SU-DHL-6 (cell line): ENCODE data around the gene MAP7.

ENCODE experiments used
- H2AFZ ChIP-seq: fragments of 200-600 bp; sonication (generic); 2 replicates; pipeline ENCODE4 v1.6.1; 2014; ENCODE audit warnings: low read depth, mild to moderate bottlenecking, moderate library complexity, mixed read lengths, antibody characterized with exemption, low read length; ENCODE audit not compliant: severe bottlenecking
- H3F3A ChIP-seq: fragments of 200-600 bp; shearing (Covaris generic); 2 replicates; pipeline ENCODE4 v1.6.0; 2016; ENCODE audit warnings: antibody characterized with exemption, mild to moderate bottlenecking; ENCODE audit not compliant: insufficient read depth
- H3K27ac ChIP-seq: fragments of 200-600 bp; sonication (generic); 2 replicates; pipeline ENCODE4 v1.5.1; 2016; ENCODE audit warnings: low read depth, mild to moderate bottlenecking, low read length, moderate library complexity, mixed read lengths
- H3K27me3 ChIP-seq: fragments of 200-600 bp; sonication (generic), shearing (Covaris generic); 2 replicates; pipeline ENCODE4 v1.6.0; 2014; ENCODE audit warnings: mild to moderate bottlenecking, low read length
- H3K36me3 ChIP-seq: fragments of 200-600 bp; sonication (generic); 2 replicates; pipeline ENCODE4 v1.6.1; 2014; ENCODE audit warnings: mild to moderate bottlenecking, low read length, mixed read lengths
- H3K4me2 ChIP-seq: fragments of 300-600, 200-600 bp; shearing (Covaris generic), sonication (generic); 2 replicates; pipeline ENCODE4 v1.6.0; 2014; ENCODE audit warnings: low read length, low read depth, mild to moderate bottlenecking; ENCODE audit not compliant: poor library complexity, severe bottlenecking
- H3K4me3 ChIP-seq: fragments of 200-600 bp; sonication (generic); 2 replicates; pipeline ENCODE4 v1.5.1; 2014; ENCODE audit warnings: antibody characterized with exemption, low read length, mild to moderate bottlenecking, mixed read lengths; ENCODE audit not compliant: insufficient read depth, poor library complexity, severe bottlenecking
- H3K79me2 ChIP-seq: fragments of 200-600 bp; sonication (generic); 2 replicates; pipeline ENCODE4 v1.6.1; 2014; ENCODE audit warnings: mild to moderate bottlenecking, low read length, moderate library complexity; ENCODE audit not compliant: insufficient read depth
- H3K9ac ChIP-seq: fragments of 200-600 bp; sonication (generic); 2 replicates; pipeline ENCODE4 v1.7.0; 2014; ENCODE audit warnings: mild to moderate bottlenecking, low read length
- H3K9me2 ChIP-seq: fragments of 200-600 bp; sonication (generic); replicated peaks from 2 replicates; pipeline ENCODE4 v1.6.1; 2014; ENCODE audit warnings: low read length; ENCODE audit not compliant: insufficient read depth
- H3K9me3 ChIP-seq: fragments of 200-600 bp; sonication (generic); 2 replicates; pipeline ENCODE4 v1.6.1; 2014; ENCODE audit warnings: low read length, mixed read lengths; ENCODE audit not compliant: insufficient read depth
- H4K20me1 ChIP-seq: fragments of 200-600 bp; sonication (generic); 2 replicates; pipeline ENCODE4 v1.6.1; 2014; ENCODE audit warnings: low read depth, mild to moderate bottlenecking, antibody characterized with exemption, low read length, moderate library complexity, mixed read lengths
- EZH2phosphoT487 ChIP-seq: fragments of 200-600 bp; sonication (generic), shearing (Covaris generic); conservative IDR thresholded peaks from 2 replicates; pipeline ENCODE4 v1.6.1; 2018; ENCODE audit warnings: mild to moderate bottlenecking, antibody characterized with exemption, low read length, moderate library complexity, mixed read lengths
- TF ChIP-seq, protein P1 (sequence below): fragments of 200-600 bp; sonication (generic); IDR thresholded peaks from one replicate; pipeline ENCODE4 v1.5.1; 2017; ENCODE audit warnings: antibody characterized with exemption, mild to moderate bottlenecking, low read length, moderate library complexity; ENCODE audit not compliant: insufficient read depth, poor library complexity, severe bottlenecking

Gene MAP7

DNA sequence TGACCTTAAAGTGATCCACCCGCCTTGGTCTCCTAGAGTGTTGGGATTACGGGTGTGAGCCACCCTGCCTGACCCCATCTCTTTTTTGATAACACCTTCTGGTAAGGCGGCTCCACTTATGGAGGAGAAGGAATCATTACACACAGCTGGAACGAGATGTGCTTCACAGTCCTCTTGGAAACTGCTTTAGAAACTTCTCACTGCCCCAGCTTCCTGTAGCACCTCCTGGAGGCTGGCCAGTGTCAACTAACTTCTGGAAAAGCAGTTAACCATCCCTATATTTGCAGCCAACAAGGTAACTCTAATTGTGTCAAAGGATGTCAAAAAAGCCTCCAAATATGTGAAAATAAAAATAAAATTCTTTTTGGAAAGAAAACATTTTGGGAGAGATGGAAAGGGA, 211.7 kb downstream of the MAP7 start:
- no peak overlapping the region for H3K27ac ChIP-seq
- H3F3A ChIP-seq = no peaks in the 10 kb centered on the region
- no peaks in the 10 kb centered on the region for H3K27me3 ChIP-seq
- H4K20me1 ChIP-seq = no peaks in the 10 kb centered on the region
- no peaks in the 10 kb centered on the region for H3K9me3 ChIP-seq
- no peaks in the 10 kb centered on the region for H3K9me2 ChIP-seq
- no peak overlapping the region for H2AFZ ChIP-seq
- H3K79me2 ChIP-seq = no peaks in the 10 kb centered on the region
- no peak overlapping the region for H3K4me3 ChIP-seq
- no peak for TF ChIP-seq EZH2phosphoT487
- TF ChIP-seq, protein P1, sequence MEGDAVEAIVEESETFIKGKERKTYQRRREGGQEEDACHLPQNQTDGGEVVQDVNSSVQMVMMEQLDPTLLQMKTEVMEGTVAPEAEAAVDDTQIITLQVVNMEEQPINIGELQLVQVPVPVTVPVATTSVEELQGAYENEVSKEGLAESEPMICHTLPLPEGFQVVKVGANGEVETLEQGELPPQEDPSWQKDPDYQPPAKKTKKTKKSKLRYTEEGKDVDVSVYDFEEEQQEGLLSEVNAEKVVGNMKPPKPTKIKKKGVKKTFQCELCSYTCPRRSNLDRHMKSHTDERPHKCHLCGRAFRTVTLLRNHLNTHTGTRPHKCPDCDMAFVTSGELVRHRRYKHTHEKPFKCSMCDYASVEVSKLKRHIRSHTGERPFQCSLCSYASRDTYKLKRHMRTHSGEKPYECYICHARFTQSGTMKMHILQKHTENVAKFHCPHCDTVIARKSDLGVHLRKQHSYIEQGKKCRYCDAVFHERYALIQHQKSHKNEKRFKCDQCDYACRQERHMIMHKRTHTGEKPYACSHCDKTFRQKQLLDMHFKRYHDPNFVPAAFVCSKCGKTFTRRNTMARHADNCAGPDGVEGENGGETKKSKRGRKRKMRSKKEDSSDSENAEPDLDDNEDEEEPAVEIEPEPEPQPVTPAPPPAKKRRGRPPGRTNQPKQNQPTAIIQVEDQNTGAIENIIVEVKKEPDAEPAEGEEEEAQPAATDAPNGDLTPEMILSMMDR = no peak
- no peaks in the 10 kb centered on the region for H3K36me3 ChIP-seq
- H3K4me2 ChIP-seq = no peak overlapping the region
- H3K9ac ChIP-seq = no peak overlapping the region

DNA sequence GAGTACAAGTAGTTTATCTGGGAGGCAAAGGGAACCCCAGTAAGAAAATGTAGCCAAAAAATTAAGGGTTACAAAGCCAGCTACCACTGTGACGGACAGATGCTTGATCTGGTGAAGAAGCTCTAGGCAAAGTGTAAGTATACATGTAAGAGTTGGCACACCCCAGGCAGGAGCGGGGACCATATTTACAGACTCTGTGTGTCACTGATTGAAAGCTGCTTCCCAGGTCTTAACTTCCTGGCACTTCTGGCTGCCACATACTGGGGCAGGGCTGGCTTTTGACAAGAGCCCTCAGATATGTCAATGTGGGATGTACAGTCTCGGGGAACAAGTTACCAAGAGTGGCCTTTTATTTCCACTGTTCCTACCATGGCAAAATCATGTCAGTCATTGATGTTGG, 212.6 kb downstream of the MAP7 start:
- Histone ChIP-seq H3K4me2 (no peak overlapping the region), H3K79me2 (no peaks in the 10 kb centered on the region), H3K27me3 (no peaks in the 10 kb centered on the region), H3K4me3 (no peak overlapping the region), H3K27ac (no peak overlapping the region), H4K20me1 (no peaks in the 10 kb centered on the region), H3K36me3 (no peaks in the 10 kb centered on the region), H2AFZ (no peak overlapping the region), H3K9me3 (no peaks in the 10 kb centered on the region), H3F3A (no peaks in the 10 kb centered on the region), H3K9ac (no peak overlapping the region), H3K9me2 (no peaks in the 10 kb centered on the region)
- TF ChIP-seq, protein P1 = no peak
- no peak for TF ChIP-seq EZH2phosphoT487

DNA sequence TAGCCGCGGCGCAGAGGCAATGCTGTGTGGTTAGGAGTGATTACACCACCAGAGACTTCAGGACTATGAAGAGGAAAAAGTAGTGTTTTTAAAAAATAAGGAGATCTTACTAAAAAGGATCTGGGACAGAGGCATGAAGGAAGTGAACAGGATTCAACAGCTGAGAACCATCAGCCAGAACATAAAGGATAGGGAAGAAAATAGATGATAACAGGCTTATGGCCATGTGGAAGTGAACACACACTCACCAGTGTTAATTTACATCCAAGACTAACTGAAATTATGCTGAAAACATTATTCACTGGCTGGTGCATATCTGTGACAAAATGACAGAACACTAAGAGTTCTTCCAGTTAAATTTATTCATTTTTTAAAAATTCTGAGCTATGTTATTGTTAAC, 213.1 kb downstream of the MAP7 start:
- H3K4me2 ChIP-seq = no peak overlapping the region
- H2AFZ ChIP-seq = no peak overlapping the region
- H3K27ac ChIP-seq = no peak overlapping the region
- H3K9ac ChIP-seq = no peak overlapping the region
- no peak overlapping the region for H3K4me3 ChIP-seq
- H3K27me3 ChIP-seq = no peaks in the 10 kb centered on the region
- no peaks in the 10 kb centered on the region for H3K79me2 ChIP-seq
- TF ChIP-seq, protein P1 = no peak
- no peak for TF ChIP-seq EZH2phosphoT487
- no peaks in the 10 kb centered on the region for H3K9me2 ChIP-seq
- H3K36me3 ChIP-seq = no peaks in the 10 kb centered on the region
- H4K20me1 ChIP-seq = no peaks in the 10 kb centered on the region
- no peaks in the 10 kb centered on the region for H3F3A ChIP-seq
- no peaks in the 10 kb centered on the region for H3K9me3 ChIP-seq
